Activated CD8-positive, alpha-beta T cell treated with anti-CD3 and anti-CD28 coated beads for 36 hours (primary cell): Measurements from ENCODE around the gene MRPL46. TPM values are rescaled to one million over a fixed set of nuclear protein-coding genes. Genes with fewer than 3 reads are reported as not detected.

ENCODE experiments used
- ATAC-seq: fragments of 200-7000 bp; cut with Tn5 transposase; one replicate; pipeline ENCODE4 v1.10.0; 2021; ENCODE audit warnings: mild to moderate bottlenecking, moderate library complexity
- CTCF ChIA-PET: fragments of 350-600 bp; sonication (Branson Sonifier 250); formaldehyde crosslinking; loops from one replicate; lab custom pipeline; 2021; ENCODE audit warnings: antibody characterized with exemption; lab: Charles Lee
- POLR2A ChIA-PET: fragments of 350-600 bp; sonication (Branson Sonifier 250); formaldehyde crosslinking; loops from one replicate; lab custom pipeline; 2021; ENCODE audit warnings: antibody characterized with exemption; lab: Charles Lee
- DNase-seq: peaks from one replicate; pipeline ENCODE4 v3.0.0-alpha.2; 2020
- H3K27ac Mint-ChIP-seq: one replicate; pipeline ENCODE4 v1.8.0; 2021; ENCODE audit warnings: mild to moderate bottlenecking, mixed read lengths
- H3K27me3 Mint-ChIP-seq: one replicate; pipeline ENCODE4 v1.8.0; 2021; ENCODE audit warnings: mixed read lengths
- H3K36me3 Mint-ChIP-seq: one replicate; pipeline ENCODE4 v1.8.0; 2021; ENCODE audit warnings: low read depth, mixed read lengths
- H3K4me1 Mint-ChIP-seq: one replicate; pipeline ENCODE4 v1.8.0; 2021; ENCODE audit warnings: low read depth, mixed read lengths
- H3K4me3 Mint-ChIP-seq: one replicate; pipeline ENCODE4 v1.8.0; 2021; ENCODE audit warnings: mild to moderate bottlenecking, moderate library complexity, mixed read lengths
- H3K9me3 Mint-ChIP-seq: one replicate; pipeline ENCODE4 v1.8.0; 2021; ENCODE audit warnings: mixed read lengths
- intact Hi-C: fragments of 100-400 bp; cut with micrococcal nuclease; formaldehyde crosslinking; loops from one replicate; pipeline ENCODE4 v1.10.0; 2022
- total RNA-seq, 2 experiments: library from RNA; stranded (reverse); gene quantifications; one replicate each; pipeline ENCODE4 v1.2.3, GENCODE V29; 2021
- TF ChIP-seq, protein P1 (sequence below): fragments of 200-600 bp; IDR thresholded peaks from one replicate; pipeline ENCODE4 v1.8.0; 2022; ENCODE audit warnings: antibody characterized with exemption, mild to moderate bottlenecking

The MRPL46 gene
- total RNA-seq, 2 experiments from 2014 or later = 34.4 to 35.0 TPM

DNA sequence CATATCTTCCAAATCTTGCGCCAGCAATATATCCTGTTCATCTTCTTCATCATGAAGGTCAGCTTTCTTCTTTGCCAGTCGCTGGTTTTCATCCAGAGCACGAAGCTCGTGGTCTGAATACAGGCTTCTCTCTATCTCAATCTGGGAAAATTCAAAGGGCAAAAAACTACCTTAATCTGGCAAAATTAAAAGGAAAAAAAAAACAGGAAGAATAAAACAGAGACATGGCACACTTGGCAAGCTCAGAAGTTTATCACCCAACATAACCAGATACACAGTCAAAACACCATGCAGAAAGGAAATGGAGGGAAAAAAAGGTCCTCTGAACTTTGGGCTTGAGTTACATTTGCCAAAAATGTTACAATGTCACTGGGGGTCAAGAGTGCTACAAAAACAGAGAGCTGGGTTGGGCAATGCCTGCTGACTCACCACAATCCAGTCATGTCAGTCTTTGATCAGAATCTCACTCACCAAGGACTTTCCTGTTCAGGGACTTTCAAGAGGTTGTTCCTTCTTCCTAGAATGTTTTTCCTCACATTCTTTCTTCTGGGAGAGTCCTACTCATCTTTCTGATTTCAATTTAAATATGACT, 1.5 kb downstream of the MRPL46 start:
- Mint-ChIP-seq H3K9me3 (no peaks in the 10 kb centered on the region), H3K27me3 (no peaks in the 10 kb centered on the region), H3K4me3 (peak overlapping the region; percentile 90), H3K27ac (peak overlapping the region; percentile 99), H3K4me1 (peaks cover 28% of the 10 kb centered on the region), H3K36me3 (peaks cover 24% of the 10 kb centered on the region)
- intact Hi-C loops = loop anchor here (5.0 kb wide), 1 partner anchor 157 kb away; the partner anchor contains the start of gene AEN
- POLR2A ChIA-PET = interaction anchor here (1.0 to 2.2 kb wide), 5 partner anchors 10 to 55 kb away, joined by 3 to 12 read pairs (median 3); no protein-coding TSS in a partner anchor
- TF ChIP-seq, protein P1, sequence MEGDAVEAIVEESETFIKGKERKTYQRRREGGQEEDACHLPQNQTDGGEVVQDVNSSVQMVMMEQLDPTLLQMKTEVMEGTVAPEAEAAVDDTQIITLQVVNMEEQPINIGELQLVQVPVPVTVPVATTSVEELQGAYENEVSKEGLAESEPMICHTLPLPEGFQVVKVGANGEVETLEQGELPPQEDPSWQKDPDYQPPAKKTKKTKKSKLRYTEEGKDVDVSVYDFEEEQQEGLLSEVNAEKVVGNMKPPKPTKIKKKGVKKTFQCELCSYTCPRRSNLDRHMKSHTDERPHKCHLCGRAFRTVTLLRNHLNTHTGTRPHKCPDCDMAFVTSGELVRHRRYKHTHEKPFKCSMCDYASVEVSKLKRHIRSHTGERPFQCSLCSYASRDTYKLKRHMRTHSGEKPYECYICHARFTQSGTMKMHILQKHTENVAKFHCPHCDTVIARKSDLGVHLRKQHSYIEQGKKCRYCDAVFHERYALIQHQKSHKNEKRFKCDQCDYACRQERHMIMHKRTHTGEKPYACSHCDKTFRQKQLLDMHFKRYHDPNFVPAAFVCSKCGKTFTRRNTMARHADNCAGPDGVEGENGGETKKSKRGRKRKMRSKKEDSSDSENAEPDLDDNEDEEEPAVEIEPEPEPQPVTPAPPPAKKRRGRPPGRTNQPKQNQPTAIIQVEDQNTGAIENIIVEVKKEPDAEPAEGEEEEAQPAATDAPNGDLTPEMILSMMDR = no peak
- DNase-seq (peak; percentile 40), ATAC-seq (no peak)
- CTCF ChIA-PET = interaction anchor here (1.3 to 3.5 kb wide), 3 partner anchors 10 to 439 kb away, joined by 3 to 17 read pairs (median 9); no protein-coding TSS in a partner anchor

GRCh38 chr15:88463870-88464532, 3.2 kb downstream of the MRPL46 start:
- Mint-ChIP-seq H3K27ac (no peak overlapping the region), H3K27me3 (no peaks in the 10 kb centered on the region), H3K36me3 (peaks cover 31% of the 10 kb centered on the region), H3K9me3 (no peaks in the 10 kb centered on the region), H3K4me3 (no peak overlapping the region), H3K4me1 (peaks cover 28% of the 10 kb centered on the region)
- ChIA-PET POLR2A (interaction anchor here (0.9 to 1.7 kb wide), 3 partner anchors 12 to 158 kb away, joined by 3 to 5 read pairs (median 3); no protein-coding TSS in a partner anchor), CTCF (interaction anchor here (1.1 to 3.5 kb wide), 3 partner anchors 8 to 14 kb away, joined by 3 to 17 read pairs (median 9); no protein-coding TSS in a partner anchor)
- intact Hi-C loops = no loop called here
- DNase-seq = no peak
- TF ChIP-seq, protein P1 = no peak
- no peak for ATAC-seq

GRCh38 chr15:88456733-88457132, 10.5 kb downstream of the MRPL46 start:
- H3K36me3 Mint-ChIP-seq = peaks cover 17% of the 10 kb centered on the region
- H3K27me3 Mint-ChIP-seq = no peaks in the 10 kb centered on the region
- intact Hi-C loops = loop anchor here (10.0 kb wide), 1 partner anchor 212 kb away; no protein-coding TSS in a partner anchor
- H3K4me3 Mint-ChIP-seq = no peak overlapping the region
- ATAC-seq = no peak
- TF ChIP-seq, protein P1 = no peak
- no peaks in the 10 kb centered on the region for H3K4me1 Mint-ChIP-seq
- no peaks in the 10 kb centered on the region for H3K9me3 Mint-ChIP-seq
- ChIA-PET POLR2A (interaction anchor here (0.7 to 2.4 kb wide), 2 partner anchors 9 to 10 kb away, joined by 3 to 12 read pairs; partner anchors contain the start of genes MRPL46 and MRPS11), CTCF (interaction anchor here (0.8 to 3.2 kb wide), 5 partner anchors 8 to 212 kb away, joined by 3 to 28 read pairs (median 11); partner anchors contain the start of genes MRPL46 and MRPS11)
- H3K27ac Mint-ChIP-seq = no peak overlapping the region
- no peak for DNase-seq

- Mint-ChIP-seq H3K27me3 (no peaks in the 10 kb centered on the region), H3K9me3 (no peaks in the 10 kb centered on the region), H3K36me3 (peaks cover 12% of the 10 kb centered on the region), H3K4me1 (peaks cover under 1% of the 10 kb centered on the region), H3K4me3 (no peak overlapping the region), H3K27ac (no peak overlapping the region)
- TF ChIP-seq, protein P1 = peak; percentile 67
- ChIA-PET CTCF (interaction anchor here (0.7 to 3.2 kb wide), 14 partner anchors 9 to 212 kb away, joined by 3 to 28 read pairs (median 3); partner anchors contain the start of genes MRPL46 and MRPS11), POLR2A (interaction anchor here (1.4 to 2.4 kb wide), 2 partner anchors 10 to 12 kb away, joined by 4 to 12 read pairs; partner anchors contain the start of genes MRPL46 and MRPS11)
- peak; percentile 67 for DNase-seq
- intact Hi-C loops = loop anchor here (10.0 kb wide), 1 partner anchor 210 kb away; no protein-coding TSS in a partner anchor
- peak; percentile 89 for ATAC-seq
These were observed 12.0 kb downstream of the MRPL46 start for GRCh38 chr15:88454867-88455810.
